ENCODE data around the gene TMEM222. TPM values are rescaled to one million over a fixed set of nuclear protein-coding genes. Genes with fewer than 3 reads are reported as not detected.

Gene TMEM222
- total RNA-seq, 1 experiment from 2014 or later = 27.4 TPM

- Histone ChIP-seq H4K20me1 (ENCODE audit: insufficient read depth, low read depth, low read length) (no peaks in the 10 kb centered on the region), H3K9me2 (replicated peaks; ENCODE audit: insufficient read depth, low read length) (no peaks in the 10 kb centered on the region), H3K27me3 (ENCODE audit: low read length) (no peaks in the 10 kb centered on the region), H3K27ac (ENCODE audit: low read length) (no peak overlapping the region), H2AFZ (ENCODE audit: low read length) (no peak overlapping the region), H3K9ac (ENCODE audit: low read length) (no peak overlapping the region), H3K36me3 (ENCODE audit: insufficient read depth, low read length) (no peaks in the 10 kb centered on the region), H3K4me1 (ENCODE audit: low read length) (peaks cover 25% of the 10 kb centered on the region), H3K4me2 (ENCODE audit: low read depth, low read length, poor library complexity, severe bottlenecking) (no peak overlapping the region), H3K9me3 (ENCODE audit: low read length) (no peaks in the 10 kb centered on the region), H3K4me3 (ENCODE audit: low read length) (no peak overlapping the region), H3K79me2 (ENCODE audit: low read length) (no peaks in the 10 kb centered on the region)
- DNase-seq = no peak
Measured at GRCh38 chr1:27361044-27361402, 39.1 kb downstream of the TMEM222 start.

DNA sequence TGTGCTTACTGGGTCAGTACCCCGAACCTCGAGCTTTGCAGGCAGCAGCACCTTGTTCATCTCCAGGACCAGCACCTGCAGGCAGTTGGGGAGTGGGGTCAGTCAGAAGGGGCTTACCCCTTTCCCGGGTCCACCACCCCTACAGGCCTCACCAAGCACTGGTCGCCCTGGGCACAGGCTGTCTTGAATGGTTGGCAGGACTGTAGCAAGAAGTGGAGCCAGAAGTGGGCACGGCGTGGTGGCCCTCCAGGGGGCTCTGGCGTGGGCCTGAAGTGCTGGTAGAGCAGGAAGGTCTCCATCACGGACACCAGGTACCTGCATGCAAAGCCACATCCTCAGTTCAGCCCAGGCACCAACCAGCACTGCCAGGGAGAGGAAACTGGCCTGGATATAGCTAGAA, 39.6 kb downstream of the TMEM222 start:
- Histone ChIP-seq H3K79me2 (ENCODE audit: low read length) (no peaks in the 10 kb centered on the region), H3K4me1 (ENCODE audit: low read length) (peaks cover 22% of the 10 kb centered on the region), H3K36me3 (ENCODE audit: insufficient read depth, low read length) (no peaks in the 10 kb centered on the region), H3K4me2 (ENCODE audit: low read depth, low read length, poor library complexity, severe bottlenecking) (no peak overlapping the region), H3K4me3 (ENCODE audit: low read length) (no peak overlapping the region), H2AFZ (ENCODE audit: low read length) (no peak overlapping the region), H3K9me2 (replicated peaks; ENCODE audit: insufficient read depth, low read length) (no peaks in the 10 kb centered on the region), H4K20me1 (ENCODE audit: insufficient read depth, low read depth, low read length) (no peaks in the 10 kb centered on the region), H3K27me3 (ENCODE audit: low read length) (no peaks in the 10 kb centered on the region), H3K9ac (ENCODE audit: low read length) (no peak overlapping the region), H3K27ac (ENCODE audit: low read length) (no peak overlapping the region), H3K9me3 (ENCODE audit: low read length) (no peaks in the 10 kb centered on the region)
- DNase-seq = no peak

DNA sequence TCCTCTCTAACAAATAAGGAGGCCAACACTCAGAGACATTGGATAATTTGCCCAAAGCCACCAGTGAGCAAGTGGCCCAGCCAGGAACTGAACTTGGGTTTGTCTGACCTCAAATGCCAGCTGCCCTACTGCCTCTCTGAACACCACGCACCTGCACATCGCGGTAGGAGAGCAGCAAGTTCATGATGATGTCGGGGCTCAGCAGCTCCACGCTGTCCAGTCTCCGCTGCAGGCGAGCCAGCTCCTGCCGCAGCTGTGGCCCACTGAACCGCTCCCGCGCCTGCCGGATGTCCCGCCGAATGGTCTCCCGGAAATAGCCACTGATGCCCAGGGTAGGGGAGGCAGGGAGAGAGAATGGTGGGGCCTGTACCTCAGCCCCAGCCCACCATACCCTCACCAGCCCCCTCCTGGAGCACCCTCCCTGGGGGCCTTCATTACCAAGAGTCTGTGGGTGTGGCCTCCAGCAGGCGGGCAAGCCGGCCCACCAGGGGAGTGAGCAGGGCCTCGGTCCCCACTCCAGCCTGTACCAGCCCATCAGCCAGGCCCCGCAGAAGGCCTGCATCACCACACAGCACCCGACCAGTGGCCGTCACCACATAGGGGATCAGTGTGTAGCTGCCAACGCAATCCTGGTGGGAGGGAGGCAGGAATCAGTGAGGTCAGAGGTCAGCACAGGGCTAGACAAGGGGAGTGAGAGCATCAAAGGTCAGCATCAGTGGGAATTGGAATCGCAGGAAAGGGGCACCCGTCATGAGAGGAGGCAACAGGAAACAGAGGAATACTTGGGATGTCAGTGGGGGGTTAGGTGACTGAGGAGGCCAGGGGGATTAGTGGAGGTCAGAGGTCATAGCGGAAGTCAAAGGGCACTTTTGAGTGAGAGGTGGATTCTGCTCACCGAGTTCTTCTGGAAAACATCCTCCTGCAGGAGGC, 42.1 kb downstream of the TMEM222 start:
- no peak for DNase-seq
- Histone ChIP-seq H3K9ac (ENCODE audit: low read length) (no peak overlapping the region), H3K27me3 (ENCODE audit: low read length) (no peaks in the 10 kb centered on the region), H3K36me3 (ENCODE audit: insufficient read depth, low read length) (no peaks in the 10 kb centered on the region), H4K20me1 (ENCODE audit: insufficient read depth, low read depth, low read length) (no peaks in the 10 kb centered on the region), H3K27ac (ENCODE audit: low read length) (no peak overlapping the region), H3K9me2 (replicated peaks; ENCODE audit: insufficient read depth, low read length) (no peaks in the 10 kb centered on the region), H3K4me3 (ENCODE audit: low read length) (no peak overlapping the region), H3K4me1 (ENCODE audit: low read length) (peaks cover 19% of the 10 kb centered on the region), H3K4me2 (ENCODE audit: low read depth, low read length, poor library complexity, severe bottlenecking) (no peak overlapping the region), H3K79me2 (ENCODE audit: low read length) (no peaks in the 10 kb centered on the region), H3K9me3 (ENCODE audit: low read length) (no peaks in the 10 kb centered on the region), H2AFZ (ENCODE audit: low read length) (no peak overlapping the region)

DNA sequence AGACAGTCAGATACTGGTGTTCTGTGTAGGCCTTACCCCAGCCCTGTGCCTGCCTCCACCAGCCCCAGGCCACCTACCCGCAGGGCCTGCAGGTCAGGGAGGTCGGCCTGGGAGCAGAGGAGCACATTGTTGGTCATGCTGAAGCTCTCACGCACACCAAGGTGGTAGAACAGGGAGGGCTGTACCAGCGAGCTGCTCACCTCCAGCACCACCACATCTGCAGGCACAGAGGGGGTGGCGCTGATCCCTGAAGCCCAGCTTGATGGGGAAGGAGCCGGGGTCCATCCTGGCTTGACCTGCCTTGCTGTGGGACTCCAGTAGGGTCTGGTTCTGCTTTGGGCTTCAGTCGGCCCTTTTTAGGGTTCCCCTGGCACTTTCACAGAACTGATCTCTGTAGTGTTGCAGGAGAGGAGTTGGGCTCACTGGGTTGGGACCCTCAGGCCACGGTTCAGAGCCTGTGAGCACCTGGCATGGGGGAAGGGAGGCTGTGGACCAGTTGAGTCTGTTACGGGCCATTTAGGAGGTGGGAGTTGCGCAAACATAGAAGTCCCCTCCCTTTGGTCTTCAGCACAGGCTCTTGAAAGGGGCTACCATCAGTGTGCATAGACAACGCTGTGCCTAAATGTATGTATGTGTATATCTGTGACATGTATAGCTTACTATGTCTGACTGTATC, 42.9 kb downstream of the TMEM222 start:
- Histone ChIP-seq H3K9me3 (ENCODE audit: low read length) (no peaks in the 10 kb centered on the region), H3K4me3 (ENCODE audit: low read length) (no peak overlapping the region; the same call in 1 of the 2 replicates), H3K27me3 (ENCODE audit: low read length) (no peaks in the 10 kb centered on the region), H2AFZ (ENCODE audit: low read length) (peak overlapping the region; percentile 54; the same call in 1 of the 2 replicates), H4K20me1 (ENCODE audit: insufficient read depth, low read depth, low read length) (no peaks in the 10 kb centered on the region), H3K4me2 (ENCODE audit: low read depth, low read length, poor library complexity, severe bottlenecking) (peak overlapping the region; percentile 100), H3K9ac (ENCODE audit: low read length) (no peak overlapping the region), H3K4me1 (ENCODE audit: low read length) (peaks cover 19% of the 10 kb centered on the region), H3K27ac (ENCODE audit: low read length) (no peak overlapping the region), H3K9me2 (replicated peaks; ENCODE audit: insufficient read depth, low read length) (no peaks in the 10 kb centered on the region), H3K36me3 (ENCODE audit: insufficient read depth, low read length) (no peaks in the 10 kb centered on the region), H3K79me2 (ENCODE audit: low read length) (no peaks in the 10 kb centered on the region)
- no peak for DNase-seq

- H3K9me2 ChIP-seq (replicated peaks; ENCODE audit: insufficient read depth, low read length) = no peaks in the 10 kb centered on the region
- H3K4me2 ChIP-seq (ENCODE audit: low read depth, low read length, poor library complexity, severe bottlenecking) = peak overlapping the region; percentile 100
- peak overlapping the region; percentile 78; the same call in 1 of the 2 replicates for H2AFZ ChIP-seq (ENCODE audit: low read length)
- no peaks in the 10 kb centered on the region for H3K9me3 ChIP-seq (ENCODE audit: low read length)
- no peaks in the 10 kb centered on the region for H3K27me3 ChIP-seq (ENCODE audit: low read length)
- H4K20me1 ChIP-seq (ENCODE audit: insufficient read depth, low read depth, low read length) = no peaks in the 10 kb centered on the region
- H3K9ac ChIP-seq (ENCODE audit: low read length) = peak overlapping the region; percentile 79
- H3K4me3 ChIP-seq (ENCODE audit: low read length) = peak overlapping the region; percentile 82
- H3K36me3 ChIP-seq (ENCODE audit: insufficient read depth, low read length) = no peaks in the 10 kb centered on the region
- no peak overlapping the region for H3K27ac ChIP-seq (ENCODE audit: low read length)
- DNase-seq = peak; percentile 93
- no peaks in the 10 kb centered on the region for H3K79me2 ChIP-seq (ENCODE audit: low read length)
- H3K4me1 ChIP-seq (ENCODE audit: low read length) = peaks cover 19% of the 10 kb centered on the region
Measured at GRCh38 chr1:27365372-27366112, 43.6 kb downstream of the TMEM222 start.

DNA sequence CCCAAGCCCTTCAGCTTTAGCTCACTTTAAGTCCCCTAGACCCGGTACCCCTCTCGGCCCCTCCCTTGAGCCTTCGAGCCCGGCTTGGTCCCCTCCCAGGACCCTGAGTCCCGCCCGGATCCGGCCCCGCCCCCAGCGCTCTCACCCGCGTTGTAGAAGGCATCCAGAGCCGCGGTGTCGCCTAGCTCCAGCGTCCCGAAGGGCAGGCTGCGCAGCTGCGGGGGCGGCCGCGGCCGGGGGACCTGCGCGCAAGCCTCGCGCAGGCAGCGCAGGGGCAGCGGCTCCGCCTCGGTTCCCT, 44.1 kb downstream of the TMEM222 start:
- Histone ChIP-seq H4K20me1 (ENCODE audit: insufficient read depth, low read depth, low read length) (no peaks in the 10 kb centered on the region), H3K4me1 (ENCODE audit: low read length) (peaks cover 19% of the 10 kb centered on the region), H3K79me2 (ENCODE audit: low read length) (no peaks in the 10 kb centered on the region), H3K9me3 (ENCODE audit: low read length) (no peaks in the 10 kb centered on the region), H3K4me3 (ENCODE audit: low read length) (peak overlapping the region; percentile 82), H3K4me2 (ENCODE audit: low read depth, low read length, poor library complexity, severe bottlenecking) (peak overlapping the region; percentile 100), H3K36me3 (ENCODE audit: insufficient read depth, low read length) (no peaks in the 10 kb centered on the region), H3K9ac (ENCODE audit: low read length) (peak overlapping the region; percentile 79), H3K27me3 (ENCODE audit: low read length) (no peaks in the 10 kb centered on the region), H2AFZ (ENCODE audit: low read length) (peak overlapping the region; percentile 78; the same call in 1 of the 2 replicates), H3K27ac (ENCODE audit: low read length) (no peak overlapping the region), H3K9me2 (replicated peaks; ENCODE audit: insufficient read depth, low read length) (no peaks in the 10 kb centered on the region)
- peak; percentile 89 for DNase-seq

- Histone ChIP-seq H3K4me2 (ENCODE audit: low read depth, low read length, poor library complexity, severe bottlenecking) (peak within 1 kb of the TSS; percentile 100), H3K4me1 (ENCODE audit: low read length) (peaks cover 19% of the 10 kb centered on the region), H3K9ac (ENCODE audit: low read length) (peak within 1 kb of the TSS; percentile 79), H3K9me3 (ENCODE audit: low read length) (no peaks in the 10 kb centered on the region), H3K27ac (ENCODE audit: low read length) (no peak within 1 kb of the TSS), H3K79me2 (ENCODE audit: low read length) (no peaks in the 10 kb centered on the region), H4K20me1 (ENCODE audit: insufficient read depth, low read depth, low read length) (no peaks in the 10 kb centered on the region), H3K4me3 (ENCODE audit: low read length) (peak within 1 kb of the TSS; percentile 82), H3K9me2 (replicated peaks; ENCODE audit: insufficient read depth, low read length) (no peaks in the 10 kb centered on the region), H3K27me3 (ENCODE audit: low read length) (no peaks in the 10 kb centered on the region), H3K36me3 (ENCODE audit: insufficient read depth, low read length) (no peaks in the 10 kb centered on the region), H2AFZ (ENCODE audit: low read length) (peak within 1 kb of the TSS; percentile 94; the same call in 1 of the 2 replicates)
- DNase-seq = peak; percentile 72
Measured at GRCh38 chr1:27366411-27367159, 44.6 kb downstream of the TMEM222 start, which contains the start of gene MAP3K6. MAP3K6 (minus strand) TSS chr1:27366961; CDS start chr1:27366597, 364 bp downstream.
